Stimulated activated CD8-positive, alpha-beta memory T cell treated with anti-CD3 and anti-CD28 coated beads, Interleukin-4, amount 100 ng/mL, for 48 hours (primary cell): ENCODE data around the gene MYB.

Experiments
- DNase-seq: peaks from one replicate; pipeline ENCODE4 v3.0.0-alpha.2; 2020

Gene MYB

DNA sequence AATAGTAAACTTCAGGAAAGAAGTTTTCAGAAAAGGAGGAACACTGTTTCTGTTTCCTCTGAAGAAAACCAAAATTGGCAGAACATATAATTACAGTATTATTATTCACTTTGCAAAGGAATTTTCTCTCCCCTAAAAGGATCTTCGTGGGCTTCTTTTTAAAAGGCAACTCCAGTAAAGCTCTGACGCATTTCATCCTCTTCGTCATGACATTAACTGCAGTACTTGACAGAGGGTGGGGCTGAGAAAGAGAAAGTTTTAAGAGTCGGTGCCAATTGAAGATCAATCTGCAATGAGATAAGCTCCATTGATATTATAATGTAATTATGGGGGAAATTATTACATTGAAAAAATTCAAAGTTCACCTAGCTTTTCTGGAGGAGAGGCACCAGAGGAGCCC is 75.8 kb downstream of the MYB start:
- no peak for DNase-seq

DNA sequence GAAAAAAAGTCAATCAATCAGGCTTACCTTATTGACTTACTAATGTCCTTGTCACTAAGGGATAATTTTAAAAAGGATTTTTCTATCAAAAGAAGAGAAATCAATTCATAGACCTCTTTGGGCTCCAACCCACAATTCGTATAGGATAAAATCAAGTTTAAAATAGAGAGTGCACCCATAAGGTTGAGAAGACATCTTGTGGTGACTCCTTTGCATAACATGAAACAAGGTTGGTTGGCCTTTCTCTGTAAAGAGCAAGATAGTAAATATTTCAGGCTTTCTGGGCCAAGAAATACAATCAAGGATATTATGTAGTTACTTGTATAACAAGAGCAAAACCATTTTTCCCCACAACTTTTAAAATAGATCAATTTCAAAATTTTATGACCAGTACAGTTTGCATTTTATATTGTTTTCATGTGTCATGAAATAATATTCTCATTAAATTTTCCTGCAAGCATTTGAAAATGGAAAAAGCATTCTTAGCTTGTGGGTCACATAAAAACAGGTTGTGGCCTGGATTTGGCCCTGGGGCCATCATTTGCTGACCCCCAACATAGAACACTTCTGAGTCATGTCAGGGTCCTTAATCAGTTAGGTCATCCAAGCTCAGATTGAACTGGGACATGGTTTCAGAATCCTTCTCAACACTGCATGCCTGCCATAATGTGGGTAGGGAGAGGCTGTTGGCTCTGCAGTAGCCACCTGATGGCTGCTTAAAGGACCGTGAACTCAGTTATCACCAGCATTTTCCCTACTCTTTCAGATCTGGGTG is 76.7 kb downstream of the MYB start:
- no peak for DNase-seq

DNA sequence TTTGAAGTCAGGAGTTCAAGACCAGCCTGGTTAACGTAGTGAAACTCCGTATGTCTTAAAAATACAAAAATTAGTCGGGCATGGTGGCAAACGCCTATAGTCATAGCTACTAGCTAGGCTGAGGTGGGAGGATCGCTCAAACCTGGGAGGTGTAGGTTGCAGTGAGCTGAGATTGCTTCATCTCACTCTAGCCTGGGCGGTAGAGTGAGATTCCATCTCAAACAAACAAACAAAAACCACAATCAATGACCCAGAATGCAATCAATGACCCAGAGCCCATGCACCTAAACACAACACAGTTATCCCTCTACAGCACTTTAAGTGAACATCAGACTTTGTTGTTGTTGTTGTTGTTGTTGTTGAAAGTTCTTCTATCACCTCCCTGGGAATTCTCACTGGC is 77.9 kb downstream of the MYB start:
- DNase-seq, result no peak

DNA sequence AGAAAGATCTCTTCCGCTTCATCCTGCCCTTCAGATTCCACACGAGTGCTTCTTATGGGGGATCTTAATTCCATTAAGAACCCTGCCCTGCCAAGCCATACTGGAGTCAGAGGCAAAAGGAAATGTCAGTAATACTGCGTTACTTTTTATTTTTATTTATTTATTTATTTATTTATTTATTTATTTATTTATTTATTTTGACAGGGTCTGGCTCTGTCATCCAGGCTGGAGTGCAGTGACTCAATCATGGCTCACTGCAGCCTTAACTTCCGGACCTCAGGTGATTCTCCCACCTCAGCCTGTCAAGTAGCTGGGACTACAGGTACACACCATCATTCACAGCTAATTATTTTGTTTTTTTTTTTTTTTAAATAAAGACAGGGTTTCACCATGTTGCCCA is 79.5 kb downstream of the MYB start:
- DNase-seq, result no peak

DNA sequence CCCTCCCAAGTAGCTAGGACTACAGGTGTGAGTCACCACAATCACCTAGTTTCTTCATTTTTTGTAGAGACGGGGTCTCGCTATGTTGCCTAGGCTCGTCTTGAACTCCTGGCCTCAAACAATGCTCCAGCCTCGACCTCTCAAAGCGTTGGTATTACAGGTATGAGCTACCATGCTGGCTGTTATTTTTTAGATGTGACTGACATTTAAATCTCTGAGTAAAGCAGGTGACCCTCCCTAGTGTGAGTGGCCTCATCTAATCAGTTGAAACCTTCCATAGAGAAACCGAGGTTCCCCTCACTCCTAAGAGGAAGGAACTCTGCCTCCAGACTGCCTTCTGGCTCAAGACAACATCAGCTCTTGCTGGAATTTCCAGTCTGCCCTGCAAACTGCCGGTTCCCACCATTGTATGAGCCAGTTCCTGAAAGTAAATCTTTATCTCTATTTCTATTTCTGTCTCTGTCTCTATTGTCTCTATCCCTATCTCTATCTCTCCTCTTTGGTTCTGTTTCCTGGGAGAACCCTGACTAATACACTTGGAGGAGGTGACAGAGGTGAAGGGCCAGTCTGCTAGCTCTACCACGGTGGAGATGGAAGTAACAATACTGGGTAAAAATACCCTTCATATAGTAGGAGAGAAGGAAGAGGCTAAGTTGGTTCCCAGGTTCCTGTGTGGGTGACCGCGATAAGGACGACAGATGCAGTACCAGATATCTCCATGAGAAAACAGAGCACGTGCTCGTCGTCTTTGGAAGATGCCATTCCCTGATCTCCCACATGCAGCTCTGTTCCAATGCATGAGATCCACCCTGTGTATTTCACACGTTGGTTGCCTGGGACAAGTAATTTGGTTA is 81.0 kb downstream of the MYB start:
- no peak for DNase-seq

DNA sequence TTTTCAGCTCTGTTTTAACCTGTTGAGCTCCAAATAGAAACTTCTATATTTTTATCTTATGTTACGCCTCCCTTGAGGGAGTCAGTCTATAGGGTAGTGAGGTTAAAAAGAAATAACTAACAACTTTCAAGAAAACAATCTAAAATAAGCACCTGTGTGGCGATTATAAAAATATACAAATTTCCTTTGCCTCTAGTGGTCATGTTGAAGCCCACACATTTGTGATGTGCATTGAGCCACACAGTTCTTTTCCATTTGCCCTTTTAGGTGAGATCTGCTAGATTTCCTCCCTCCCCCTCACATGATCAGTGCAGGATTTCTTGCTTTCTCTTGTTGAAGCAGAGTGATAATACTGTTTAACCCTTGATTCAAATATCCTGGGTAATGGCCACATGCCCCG is 84.2 kb downstream of the MYB start:
- no peak for DNase-seq

DNA sequence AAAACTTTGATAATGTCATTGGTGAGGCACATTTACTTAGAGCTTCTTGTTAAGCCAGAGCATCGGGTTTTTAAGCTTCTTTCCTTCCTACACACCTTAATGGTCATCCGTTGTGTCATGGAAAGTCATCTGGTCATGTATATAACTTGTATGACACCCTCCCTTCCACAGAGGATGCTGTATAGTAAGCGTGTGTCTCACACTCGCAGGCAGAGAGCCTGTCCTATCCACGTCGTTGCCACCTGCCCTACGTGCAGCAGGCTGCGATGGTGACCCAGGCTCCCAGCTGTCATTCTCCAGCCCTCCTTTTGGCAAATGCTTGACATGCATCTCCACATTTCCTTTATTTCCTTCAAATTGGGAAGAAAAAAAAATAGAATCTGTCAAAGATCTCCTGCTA is 85.6 kb downstream of the MYB start:
- no peak for DNase-seq

DNA sequence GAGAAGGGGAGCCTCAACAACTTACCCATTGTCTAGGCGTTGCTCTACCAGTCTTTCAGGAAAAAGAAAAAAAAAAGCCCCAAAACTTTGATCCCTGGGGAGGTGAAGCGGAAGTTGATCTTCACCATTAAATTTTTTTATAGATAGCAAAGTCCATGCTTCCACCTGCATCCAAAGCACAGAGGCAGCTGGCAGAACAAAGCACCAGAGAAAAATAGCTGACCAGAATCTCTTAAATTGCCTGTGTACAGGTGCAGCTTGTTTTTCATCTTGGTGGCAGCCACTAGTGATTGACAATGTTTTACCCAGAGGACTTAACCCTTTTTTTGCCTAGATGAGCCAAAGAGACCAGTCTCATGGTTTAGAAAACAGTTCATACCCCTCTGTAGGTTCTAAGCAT is 86.0 kb downstream of the MYB start:
- no peak for DNase-seq

DNA sequence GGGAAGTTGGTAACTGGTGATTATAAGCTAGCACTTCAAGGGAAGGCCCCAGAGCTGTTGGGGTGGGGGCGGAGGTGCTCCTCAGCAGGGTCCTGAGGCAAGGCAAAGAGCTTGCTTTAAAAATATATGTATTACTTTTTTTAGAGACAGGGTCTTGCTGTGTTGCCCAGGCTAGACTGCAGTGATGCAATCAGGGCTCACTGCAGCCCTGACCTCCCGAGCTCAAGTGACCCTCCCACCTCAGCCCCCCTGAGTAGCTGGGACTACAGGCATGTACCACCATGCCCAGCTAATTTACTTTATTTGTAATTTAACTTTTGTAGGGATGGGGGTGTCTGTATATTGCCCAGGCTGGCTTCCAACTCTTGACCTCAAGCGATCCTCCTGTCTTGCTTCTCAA is 87.2 kb downstream of the MYB start:
- DNase-seq, result no peak

DNA sequence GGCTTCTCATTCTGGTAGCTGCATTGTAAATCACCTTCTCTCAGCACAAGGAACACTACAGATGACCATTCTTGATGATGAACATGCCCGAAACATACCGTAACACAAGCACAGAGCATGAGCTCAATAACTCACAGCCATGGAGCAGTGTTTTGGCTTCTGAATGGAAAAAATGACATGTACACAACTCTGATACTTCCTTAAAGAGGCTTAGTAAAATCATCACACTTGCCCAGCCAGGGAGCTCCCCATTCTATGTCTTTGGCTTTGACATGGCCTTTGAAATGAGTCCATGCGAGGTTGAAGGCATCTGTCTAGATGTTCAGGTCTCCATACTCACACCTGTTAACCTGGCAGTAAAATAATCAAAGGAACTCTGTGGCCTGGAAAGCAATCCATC is 87.6 kb downstream of the MYB start:
- no peak for DNase-seq
